Small intestine (tissue), 7 donors: ENCODE data around the gene LLPH. TPM values are rescaled to one million over a fixed set of nuclear protein-coding genes. Genes with fewer than 3 reads are reported as not detected.
A peak's percentile ranks its signal among the peaks of the same experiment; 100 is the strongest.

ENCODE experiments used
- DNase-seq, 2 donors: peaks; one replicate each; pipeline versions ENCODE4 v3.0.0 to v3.0.0-alpha.2; 2013
- FAIRE-seq: peaks from 2 replicates; lab custom pipeline; 2012; peaks lifted over from hg19 to GRCh38; lab: Jason Lieb, UNC
- H3K27ac ChIP-seq, 3 donors: one replicate each; pipeline ENCODE4 v1.5.1; 2013; ENCODE audit warnings: low read length in 2 of 3, mild to moderate bottlenecking in 2 of 3, control low read depth in 1 of 3, inconsistent platforms in 1 of 3, low read depth in 1 of 3, moderate library complexity in 1 of 3
- H3K27me3 ChIP-seq, 3 donors: one replicate each; pipeline ENCODE4 v1.6.1; 2013; ENCODE audit warnings: low read length in 3 of 3, inconsistent platforms in 1 of 3; ENCODE audit not compliant: control insufficient read depth in 3 of 3, insufficient read depth in 3 of 3
- H3K36me3 ChIP-seq, 3 donors: one replicate each; pipeline ENCODE4 v1.6.1; 2013; ENCODE audit warnings: low read length in 3 of 3, inconsistent platforms in 1 of 3, low read depth in 1 of 3, mild to moderate bottlenecking in 1 of 3, moderate library complexity in 1 of 3; ENCODE audit not compliant: control insufficient read depth in 3 of 3, insufficient read depth in 2 of 3
- H3K4me1 ChIP-seq, 3 donors: one replicate each; pipeline ENCODE4 v1.6.1; 2013; ENCODE audit warnings: low read length in 2 of 3, inconsistent platforms in 1 of 3, low read depth in 1 of 3, mild to moderate bottlenecking in 1 of 3, moderate library complexity in 1 of 3; ENCODE audit not compliant: control insufficient read depth in 3 of 3, insufficient read depth in 2 of 3
- H3K4me3 ChIP-seq, 3 donors: one replicate each; pipeline ENCODE4 v1.5.1; 2013; ENCODE audit warnings: low read length in 3 of 3, control low read depth in 1 of 3, inconsistent platforms in 1 of 3, low read depth in 1 of 3, mild to moderate bottlenecking in 1 of 3, moderate library complexity in 1 of 3
- H3K9me3 ChIP-seq, 2 donors: one replicate each; pipeline ENCODE4 v1.6.1; 2013; ENCODE audit warnings: low read depth in 1 of 2, low read length in 1 of 2; ENCODE audit not compliant: control insufficient read depth in 2 of 2, insufficient read depth in 1 of 2
- WGBS, 3 donors: extraction: QIAGEN DNeasy Blood & Tissue Kit; methylation state at CpG; one replicate each; pipeline ENCODE4 v1.1.7; 2013; 5-methylcytosine and 5-hydroxymethylcytosine counted together
- polyA plus RNA-seq, 4 donors: library from polyadenylated mRNA; stranded (reverse) in 3 of 4; unstranded in 1 of 4; fragments of 200-250 nt in 3 of 4; fragments of 120-200 nt in 1 of 4; gene quantifications; one replicate each; pipeline versions ENCODE4 v1.2.1 to v1.2.3, GENCODE V29; 2013
- donor health status: healthy with polysubstance abuse.
- donor health status: control.
- donor health status: control.
- donor health status: Bipolar disorder and iron deficiency.
- donor health status: healthy.

Gene LLPH
- polyA plus RNA-seq, 4 donors, result 18.8 to 29.7 (median 27.4) TPM

- H3K27me3 ChIP-seq, result no peaks in the 10 kb centered on the region
- 76 to 98% (median 98%) methylated on average over 1 of the region's 1 CpG for WGBS, 3 donors
- H3K4me1 ChIP-seq, result no peaks in the 10 kb centered on the region
- H3K9me3 ChIP-seq, result no peaks in the 10 kb centered on the region
- no peak overlapping the region for H3K27ac ChIP-seq
- no peak overlapping the region for H3K4me3 ChIP-seq
- FAIRE-seq (no peak), DNase-seq (no peak)
- H3K36me3 ChIP-seq, result peaks cover 2 to 13% (median 2%) of the 10 kb centered on the region in 3 donors
These were observed 22.2 kb upstream of the LLPH start for GRCh38 chr12:66152732-66153131.

- H3K4me3 ChIP-seq, result no peak overlapping the region
- H3K27me3 ChIP-seq, result no peaks in the 10 kb centered on the region
- H3K9me3 ChIP-seq, result no peaks in the 10 kb centered on the region
- H3K4me1 ChIP-seq, result no peaks in the 10 kb centered on the region
- no peak for FAIRE-seq
- no peak overlapping the region for H3K27ac ChIP-seq
- DNase-seq, result peak in 1 of 2 donors; percentile 11
- H3K36me3 ChIP-seq, result peaks cover 0 to 11% (median 5%) of the 10 kb centered on the region in 3 donors
- 80 to 85% (median 85%) methylated on average over 5 of the region's 5 CpGs for WGBS, 3 donors
These were observed 19.3 kb upstream of the LLPH start for GRCh38 chr12:66149702-66150398.

DNA sequence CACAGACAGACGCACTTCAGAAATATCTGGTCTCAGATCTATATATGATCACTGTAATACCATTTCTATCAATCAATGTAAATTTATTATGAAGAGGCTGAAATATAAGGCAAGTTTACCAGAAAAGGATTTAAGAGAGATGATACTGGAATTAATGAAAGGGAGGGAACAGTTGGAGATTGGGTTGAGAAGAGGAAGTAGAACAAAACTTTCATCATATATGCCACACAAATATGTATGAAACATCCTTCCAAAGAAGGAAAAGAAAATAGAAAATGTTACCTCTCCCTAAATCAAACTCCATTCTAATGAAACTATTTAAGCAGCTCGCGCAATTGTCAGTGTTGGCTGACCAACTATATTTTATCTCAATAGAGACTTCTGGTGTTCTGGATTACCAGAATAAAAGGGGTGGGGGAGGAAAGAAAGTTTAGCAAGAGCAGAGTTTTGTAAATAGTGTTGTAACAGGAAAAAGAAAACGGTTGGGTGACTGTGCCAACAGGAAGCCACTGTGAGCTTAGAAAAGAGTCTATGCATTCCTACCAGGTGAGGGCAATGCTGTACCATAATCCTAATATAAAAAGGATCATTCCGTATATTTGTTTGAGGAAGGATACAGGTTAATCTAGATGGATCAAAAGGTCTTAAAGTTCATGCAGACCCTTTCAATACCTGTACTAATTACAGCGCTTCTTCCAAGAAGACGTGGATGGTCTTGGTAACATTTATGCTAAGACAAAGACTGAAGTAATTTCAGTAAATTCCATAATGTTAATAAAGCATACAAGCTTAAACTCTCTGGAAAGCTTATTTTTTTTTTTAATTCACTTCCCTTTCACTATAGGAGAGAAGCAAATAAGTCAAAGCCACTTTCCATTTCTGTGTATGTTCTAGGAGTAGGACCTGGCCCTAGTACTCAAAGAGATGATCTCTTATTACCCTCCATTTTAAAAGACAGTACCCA lies 14.5 kb upstream of the LLPH start:
- 51 to 65% (median 61%) methylated on average over 7 of the region's 7 CpGs for WGBS, 3 donors
- H3K9me3 ChIP-seq, result peaks cover 0 to 9% of the 10 kb centered on the region in 2 donors
- peaks cover 6 to 13% (median 8%) of the 10 kb centered on the region in 3 donors for H3K36me3 ChIP-seq
- no peak overlapping the region for H3K27ac ChIP-seq
- no peak overlapping the region for H3K4me3 ChIP-seq
- H3K27me3 ChIP-seq, result no peaks in the 10 kb centered on the region
- H3K4me1 ChIP-seq, result no peaks in the 10 kb centered on the region
- FAIRE-seq (no peak), DNase-seq (peak; percentile 41 to 58)

DNA sequence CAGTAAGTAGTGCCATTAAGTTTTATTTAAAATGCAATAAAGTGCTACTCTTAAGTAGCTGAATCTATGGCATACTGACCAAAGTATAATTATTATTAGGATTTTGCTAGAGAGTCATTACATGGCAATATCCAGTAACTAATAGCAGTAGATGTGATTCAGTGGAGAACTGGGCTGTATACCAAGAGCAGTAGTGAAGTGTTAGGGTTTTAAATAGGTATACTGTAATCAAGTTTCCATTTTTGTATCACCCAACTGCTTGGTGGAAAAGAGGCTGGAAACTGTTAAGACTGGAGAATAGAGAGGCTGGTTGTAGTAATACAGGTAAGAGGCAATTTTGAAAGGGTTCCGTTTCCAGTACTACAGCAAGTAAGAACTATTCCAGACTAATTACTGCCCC lies 13.3 kb upstream of the LLPH start:
- Histone ChIP-seq H3K9me3 (peaks cover 0 to 17% of the 10 kb centered on the region in 2 donors), H3K36me3 (peaks cover 2 to 15% (median 8%) of the 10 kb centered on the region in 3 donors), H3K27ac (no peak overlapping the region), H3K4me1 (no peaks in the 10 kb centered on the region), H3K27me3 (no peaks in the 10 kb centered on the region), H3K4me3 (no peak overlapping the region)
- WGBS, 3 donors, result 96 to 100% (median 100%) methylated on average over 1 of the region's 1 CpG
- DNase-seq (no peak), FAIRE-seq (no peak)

GRCh38 chr12:66142826-66143225 lies 12.3 kb upstream of the LLPH start:
- FAIRE-seq, result no peak
- H3K9me3 ChIP-seq, result peaks cover 0 to 17% of the 10 kb centered on the region in 2 donors
- no peaks in the 10 kb centered on the region for H3K27me3 ChIP-seq
- no peak overlapping the region for H3K27ac ChIP-seq
- no peak overlapping the region for H3K4me3 ChIP-seq
- DNase-seq, result no peak
- H3K36me3 ChIP-seq, result peaks cover 2 to 14% (median 8%) of the 10 kb centered on the region in 3 donors
- no peaks in the 10 kb centered on the region for H3K4me1 ChIP-seq

GRCh38 chr12:66141299-66141698 lies 10.7 kb upstream of the LLPH start:
- peaks cover 0 to 17% of the 10 kb centered on the region in 2 donors for H3K9me3 ChIP-seq
- peaks cover 7 to 14% (median 11%) of the 10 kb centered on the region in 3 donors for H3K36me3 ChIP-seq
- H3K27ac ChIP-seq, result no peak overlapping the region
- no peak overlapping the region for H3K4me3 ChIP-seq
- no peaks in the 10 kb centered on the region for H3K4me1 ChIP-seq
- FAIRE-seq (peak; percentile 39), DNase-seq (no peak)
- H3K27me3 ChIP-seq, result no peaks in the 10 kb centered on the region
- WGBS, 3 donors, result 91 to 100% (median 99%) methylated on average over 2 of the region's 2 CpGs

- no peaks in the 10 kb centered on the region for H3K4me1 ChIP-seq
- no peaks in the 10 kb centered on the region for H3K27me3 ChIP-seq
- H3K4me3 ChIP-seq, result no peak overlapping the region
- DNase-seq (peak in 1 of 2 donors; percentile 12), FAIRE-seq (no peak)
- H3K9me3 ChIP-seq, result peaks cover 0 to 17% of the 10 kb centered on the region in 2 donors
- peaks cover 7 to 14% (median 11%) of the 10 kb centered on the region in 3 donors for H3K36me3 ChIP-seq
- H3K27ac ChIP-seq, result no peak overlapping the region
These were observed 10.2 kb upstream of the LLPH start for GRCh38 chr12:66140731-66141130.

GRCh38 chr12:66139328-66139727 lies 8.8 kb upstream of the LLPH start:
- FAIRE-seq (no peak), DNase-seq (no peak)
- no peak overlapping the region for H3K4me3 ChIP-seq
- H3K36me3 ChIP-seq, result peaks cover 7 to 11% (median 10%) of the 10 kb centered on the region in 3 donors
- H3K27me3 ChIP-seq, result no peaks in the 10 kb centered on the region
- no peaks in the 10 kb centered on the region for H3K4me1 ChIP-seq
- H3K27ac ChIP-seq, result no peak overlapping the region
- WGBS, 3 donors, result 99 to 100% (median 100%) methylated on average over 2 of the region's 2 CpGs
- H3K9me3 ChIP-seq, result peaks cover 0 to 17% of the 10 kb centered on the region in 2 donors
